Measurements from ENCODE around the gene MYO3B. TPM values are rescaled to one million over a fixed set of nuclear protein-coding genes. Genes with fewer than 3 reads are reported as not detected.

MYO3B gene
- total and polyA plus RNA-seq, 4 donors = 0.50 to 0.61 (median 0.53) TPM

DNA sequence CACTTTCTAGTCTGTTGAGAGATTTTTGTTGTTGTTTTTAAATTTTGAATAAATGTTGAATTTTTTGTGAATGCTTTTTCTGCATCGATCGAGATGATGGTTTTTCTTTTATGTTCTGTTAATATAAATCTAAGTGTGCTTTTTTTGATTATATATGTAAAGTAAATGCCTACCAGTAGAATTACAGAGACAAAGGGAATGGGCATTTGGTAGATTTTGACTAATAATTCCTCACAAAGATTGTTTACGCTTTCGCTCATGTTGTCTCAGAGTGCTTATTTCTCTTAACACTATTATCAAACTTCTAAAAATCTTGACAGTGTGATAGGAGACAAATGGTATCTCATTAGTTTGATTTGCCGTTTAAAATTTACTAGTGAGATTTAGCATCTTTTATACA is 3.7 kb downstream of the MYO3B start:
- no peak overlapping the region for H3K4me3 ChIP-seq (ENCODE audit: low read depth, low read length)
- H3K4me1 ChIP-seq (ENCODE audit: control insufficient read depth, insufficient read depth, low read length) = no peaks in the 10 kb centered on the region
- DNase-seq (ENCODE audit: low read depth in 4 of 6, low spot score in 6 of 6) = no peak
- H3K27ac ChIP-seq (ENCODE audit: low read depth, low read length) = no peak overlapping the region
- peaks cover 4% of the 10 kb centered on the region for H3K9me3 ChIP-seq (ENCODE audit: control insufficient read depth, insufficient read depth, low read length)
- no peaks in the 10 kb centered on the region for H3K36me3 ChIP-seq (ENCODE audit: control insufficient read depth, insufficient read depth, low read length)
- no peaks in the 10 kb centered on the region for H3K27me3 ChIP-seq (ENCODE audit: control insufficient read depth, insufficient read depth, low read length)
- no CpG with 5 or more reads among the region's 5 CpGs for WGBS (ENCODE audit: insufficient coverage)

DNA sequence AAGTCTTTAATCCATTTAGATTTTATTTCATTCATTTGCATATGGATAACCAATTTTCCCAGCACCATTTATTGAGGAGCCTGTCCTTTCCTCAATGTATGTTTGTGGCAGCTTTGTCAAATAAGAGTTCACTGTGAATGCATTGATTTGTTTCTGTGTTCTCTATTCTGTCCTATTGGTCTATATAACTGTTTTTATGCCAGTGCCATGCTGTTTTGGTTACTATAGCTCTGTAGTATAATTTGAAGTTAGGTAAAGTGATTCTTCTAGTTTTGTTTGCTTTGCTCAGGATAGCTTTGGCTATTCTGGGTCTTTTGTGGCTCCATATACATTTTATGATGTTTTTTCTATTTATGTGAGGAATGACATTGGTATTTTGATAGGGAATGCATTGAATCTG is 7.4 kb downstream of the MYO3B start:
- H3K9me3 ChIP-seq (ENCODE audit: control insufficient read depth, insufficient read depth, low read length) = peaks cover 5% of the 10 kb centered on the region
- no peak overlapping the region for H3K27ac ChIP-seq (ENCODE audit: low read depth, low read length)
- no peak overlapping the region for H3K4me3 ChIP-seq (ENCODE audit: low read depth, low read length)
- no peaks in the 10 kb centered on the region for H3K27me3 ChIP-seq (ENCODE audit: control insufficient read depth, insufficient read depth, low read length)
- H3K4me1 ChIP-seq (ENCODE audit: control insufficient read depth, insufficient read depth, low read length) = no peaks in the 10 kb centered on the region
- no peaks in the 10 kb centered on the region for H3K36me3 ChIP-seq (ENCODE audit: control insufficient read depth, insufficient read depth, low read length)
- no peak for DNase-seq (ENCODE audit: low read depth in 4 of 6, low spot score in 6 of 6)

DNA sequence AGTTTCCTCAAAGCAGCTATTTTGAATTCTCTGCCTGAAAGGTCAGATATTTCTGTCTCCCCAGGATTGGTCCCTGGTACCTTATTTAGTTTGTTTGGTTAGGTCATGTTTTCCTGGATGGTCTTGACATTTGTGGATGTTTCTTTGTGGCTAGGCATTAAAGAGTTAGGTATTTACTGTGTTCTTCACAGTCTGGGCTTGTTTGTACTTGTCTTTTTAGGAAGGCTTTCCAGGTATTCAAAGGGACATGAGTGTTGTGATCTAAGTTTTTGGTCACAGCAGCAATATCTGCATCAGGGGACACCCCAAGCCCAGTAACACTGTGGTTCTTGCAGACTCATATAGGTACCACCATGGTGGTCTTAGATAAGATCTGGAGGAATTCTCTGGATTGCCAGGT is 11.8 kb downstream of the MYO3B start:
- Histone ChIP-seq H3K4me1 (ENCODE audit: control insufficient read depth, insufficient read depth, low read length) (no peaks in the 10 kb centered on the region), H3K4me3 (ENCODE audit: low read depth, low read length) (no peak overlapping the region), H3K27ac (ENCODE audit: low read depth, low read length) (no peak overlapping the region), H3K27me3 (ENCODE audit: control insufficient read depth, insufficient read depth, low read length) (no peaks in the 10 kb centered on the region), H3K36me3 (ENCODE audit: control insufficient read depth, insufficient read depth, low read length) (no peaks in the 10 kb centered on the region), H3K9me3 (ENCODE audit: control insufficient read depth, insufficient read depth, low read length) (peaks cover 5% of the 10 kb centered on the region)
- DNase-seq (ENCODE audit: low read depth in 4 of 6, low spot score in 6 of 6) = no peak

- Histone ChIP-seq H3K27ac (ENCODE audit: low read depth, low read length) (no peak overlapping the region), H3K9me3 (ENCODE audit: control insufficient read depth, insufficient read depth, low read length) (peaks cover 5% of the 10 kb centered on the region), H3K36me3 (ENCODE audit: control insufficient read depth, insufficient read depth, low read length) (no peaks in the 10 kb centered on the region), H3K4me1 (ENCODE audit: control insufficient read depth, insufficient read depth, low read length) (no peaks in the 10 kb centered on the region), H3K4me3 (ENCODE audit: low read depth, low read length) (no peak overlapping the region), H3K27me3 (ENCODE audit: control insufficient read depth, insufficient read depth, low read length) (no peaks in the 10 kb centered on the region)
- no peak for DNase-seq (ENCODE audit: low read depth in 4 of 6, low spot score in 6 of 6)
Measured at GRCh38 chr2:170190172-170190571, 12.2 kb downstream of the MYO3B start.

GRCh38 chr2:170191166-170191866 is 13.4 kb downstream of the MYO3B start:
- H3K9me3 ChIP-seq (ENCODE audit: control insufficient read depth, insufficient read depth, low read length) = peaks cover 2% of the 10 kb centered on the region
- H3K27me3 ChIP-seq (ENCODE audit: control insufficient read depth, insufficient read depth, low read length) = no peaks in the 10 kb centered on the region
- no peaks in the 10 kb centered on the region for H3K4me1 ChIP-seq (ENCODE audit: control insufficient read depth, insufficient read depth, low read length)
- WGBS (ENCODE audit: insufficient coverage) = 87% methylated on average over 5 of the region's 8 CpGs
- H3K27ac ChIP-seq (ENCODE audit: low read depth, low read length) = no peak overlapping the region
- DNase-seq (ENCODE audit: low read depth in 4 of 6, low spot score in 6 of 6) = no peak
- no peaks in the 10 kb centered on the region for H3K36me3 ChIP-seq (ENCODE audit: control insufficient read depth, insufficient read depth, low read length)
- H3K4me3 ChIP-seq (ENCODE audit: low read depth, low read length) = no peak overlapping the region

DNA sequence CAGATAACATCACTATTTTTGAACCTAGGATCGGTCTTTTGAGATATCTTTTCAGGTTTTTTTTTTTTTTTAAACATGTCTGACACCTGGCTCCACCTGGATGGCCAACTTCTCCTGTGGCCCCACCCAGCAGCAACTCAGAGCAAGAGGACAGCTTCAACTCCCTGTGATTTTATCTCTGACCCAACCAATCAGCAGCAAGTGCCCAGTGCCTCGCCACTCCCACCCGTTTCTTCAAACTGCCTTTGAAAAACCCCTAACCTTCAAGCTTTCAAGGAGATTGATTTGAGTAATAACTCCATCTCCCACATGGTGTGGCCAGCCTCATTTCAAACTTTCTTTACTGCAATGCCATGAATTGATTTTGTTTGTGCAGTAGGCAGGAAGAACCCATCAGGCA is 19.0 kb downstream of the MYO3B start:
- no peaks in the 10 kb centered on the region for H3K36me3 ChIP-seq (ENCODE audit: control insufficient read depth, insufficient read depth, low read length)
- no peaks in the 10 kb centered on the region for H3K9me3 ChIP-seq (ENCODE audit: control insufficient read depth, insufficient read depth, low read length)
- H3K27ac ChIP-seq (ENCODE audit: low read depth, low read length) = no peak overlapping the region
- WGBS (ENCODE audit: insufficient coverage) = 79% methylated on average over 3 of the region's 3 CpGs
- no peaks in the 10 kb centered on the region for H3K27me3 ChIP-seq (ENCODE audit: control insufficient read depth, insufficient read depth, low read length)
- H3K4me1 ChIP-seq (ENCODE audit: control insufficient read depth, insufficient read depth, low read length) = no peaks in the 10 kb centered on the region
- no peak for DNase-seq (ENCODE audit: low read depth in 4 of 6, low spot score in 6 of 6)
- no peak overlapping the region for H3K4me3 ChIP-seq (ENCODE audit: low read depth, low read length)

DNA sequence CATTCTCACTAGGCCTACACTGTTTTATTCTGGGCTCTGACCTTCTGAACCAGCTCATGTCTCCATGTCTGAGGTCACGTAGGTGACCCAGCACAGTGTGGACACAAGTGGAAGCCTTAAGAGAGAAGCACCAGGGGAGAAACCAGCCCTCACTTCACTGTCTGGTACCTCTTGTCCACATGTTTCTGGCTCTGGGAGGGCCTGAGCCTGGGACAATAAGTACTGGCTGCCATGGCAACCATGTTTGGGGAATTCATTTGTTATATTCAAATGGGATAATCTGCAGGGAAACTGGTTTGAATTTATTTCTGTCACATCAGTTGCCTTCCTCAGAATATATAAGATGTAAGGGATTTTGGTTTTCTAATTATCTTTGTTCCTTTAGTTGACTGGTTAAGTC is 23.3 kb downstream of the MYO3B start:
- H3K27ac ChIP-seq (ENCODE audit: low read depth, low read length) = no peak overlapping the region
- H3K4me1 ChIP-seq (ENCODE audit: control insufficient read depth, insufficient read depth, low read length) = no peaks in the 10 kb centered on the region
- WGBS (ENCODE audit: insufficient coverage) = 50% methylated on average over 1 of the region's 1 CpG
- DNase-seq (ENCODE audit: low read depth in 4 of 6, low spot score in 6 of 6) = peak in 1 of 6 donors; percentile 79
- H3K27me3 ChIP-seq (ENCODE audit: control insufficient read depth, insufficient read depth, low read length) = no peaks in the 10 kb centered on the region
- no peaks in the 10 kb centered on the region for H3K9me3 ChIP-seq (ENCODE audit: control insufficient read depth, insufficient read depth, low read length)
- H3K36me3 ChIP-seq (ENCODE audit: control insufficient read depth, insufficient read depth, low read length) = no peaks in the 10 kb centered on the region
- no peak overlapping the region for H3K4me3 ChIP-seq (ENCODE audit: low read depth, low read length)

DNA sequence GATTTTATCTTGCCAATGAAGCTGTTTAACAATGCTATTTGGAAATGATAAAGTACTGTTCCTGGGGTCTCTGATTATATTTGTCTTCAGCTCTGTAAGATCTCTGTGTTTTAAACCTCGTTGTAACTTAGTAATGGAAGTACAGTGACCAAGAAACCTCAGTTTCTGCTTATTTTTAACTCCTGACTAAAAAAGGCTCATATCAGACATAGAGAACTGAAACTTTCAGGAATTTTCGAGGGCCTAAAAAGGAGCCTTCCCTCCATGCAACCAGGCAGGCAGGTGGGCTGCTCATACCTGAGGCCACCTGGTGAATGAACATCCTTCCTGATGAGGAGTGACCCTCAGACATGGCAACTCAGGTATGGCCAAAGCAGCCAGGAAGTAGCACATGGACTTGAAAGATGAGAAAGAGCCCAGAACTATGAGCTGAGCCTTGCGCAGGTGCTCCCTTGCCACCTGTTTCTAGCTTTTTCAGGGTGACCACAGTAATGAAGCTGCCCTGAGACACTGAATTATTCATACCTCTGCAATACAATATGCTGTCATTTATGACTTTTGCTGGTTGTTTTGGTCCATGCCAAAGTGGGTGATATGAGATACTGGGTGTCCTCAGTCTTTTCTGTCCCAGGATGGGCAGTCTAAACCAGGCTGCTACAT is 23.9 kb downstream of the MYO3B start:
- Histone ChIP-seq H3K27me3 (ENCODE audit: control insufficient read depth, insufficient read depth, low read length) (no peaks in the 10 kb centered on the region), H3K9me3 (ENCODE audit: control insufficient read depth, insufficient read depth, low read length) (no peaks in the 10 kb centered on the region), H3K4me1 (ENCODE audit: control insufficient read depth, insufficient read depth, low read length) (no peaks in the 10 kb centered on the region), H3K27ac (ENCODE audit: low read depth, low read length) (no peak overlapping the region), H3K4me3 (ENCODE audit: low read depth, low read length) (no peak overlapping the region), H3K36me3 (ENCODE audit: control insufficient read depth, insufficient read depth, low read length) (no peaks in the 10 kb centered on the region)
- 94% methylated on average over 2 of the region's 3 CpGs for WGBS (ENCODE audit: insufficient coverage)
- DNase-seq (ENCODE audit: low read depth in 4 of 6, low spot score in 6 of 6) = no peak

GRCh38 chr2:170202437-170202836 is 24.5 kb downstream of the MYO3B start:
- peak in 2 of 6 donors; percentile 46 to 47 for DNase-seq (ENCODE audit: low read depth in 4 of 6, low spot score in 6 of 6)
- 45% methylated on average over 1 of the region's 1 CpG for WGBS (ENCODE audit: insufficient coverage)
- no peaks in the 10 kb centered on the region for H3K4me1 ChIP-seq (ENCODE audit: control insufficient read depth, insufficient read depth, low read length)
- no peak overlapping the region for H3K27ac ChIP-seq (ENCODE audit: low read depth, low read length)
- no peaks in the 10 kb centered on the region for H3K9me3 ChIP-seq (ENCODE audit: control insufficient read depth, insufficient read depth, low read length)
- no peaks in the 10 kb centered on the region for H3K27me3 ChIP-seq (ENCODE audit: control insufficient read depth, insufficient read depth, low read length)
- no peak overlapping the region for H3K4me3 ChIP-seq (ENCODE audit: low read depth, low read length)
- no peaks in the 10 kb centered on the region for H3K36me3 ChIP-seq (ENCODE audit: control insufficient read depth, insufficient read depth, low read length)

- 40% methylated on average over 1 of the region's 4 CpGs for WGBS (ENCODE audit: insufficient coverage)
- no peak for DNase-seq (ENCODE audit: low read depth in 4 of 6, low spot score in 6 of 6)
- no peaks in the 10 kb centered on the region for H3K4me1 ChIP-seq (ENCODE audit: control insufficient read depth, insufficient read depth, low read length)
- no peak overlapping the region for H3K27ac ChIP-seq (ENCODE audit: low read depth, low read length)
- peaks cover 1% of the 10 kb centered on the region for H3K9me3 ChIP-seq (ENCODE audit: control insufficient read depth, insufficient read depth, low read length)
- no peak overlapping the region for H3K4me3 ChIP-seq (ENCODE audit: low read depth, low read length)
- no peaks in the 10 kb centered on the region for H3K27me3 ChIP-seq (ENCODE audit: control insufficient read depth, insufficient read depth, low read length)
- H3K36me3 ChIP-seq (ENCODE audit: control insufficient read depth, insufficient read depth, low read length) = no peaks in the 10 kb centered on the region
Measured at GRCh38 chr2:170204298-170204951, 26.5 kb downstream of the MYO3B start.
